GM12891 (cell line): ENCODE results near the gene GABPB1.

ENCODE experiments used
- DNase-seq: peaks from one replicate; pipeline ENCODE4 v3.0.0; 2011; ENCODE audit warnings: low spot score; ENCODE audit not compliant: insufficient read length
- FAIRE-seq: peaks from 2 replicates; lab custom pipeline; 2011; peaks lifted over from hg19 to GRCh38; lab: Jason Lieb, UNC
- PAX5 ChIP-seq: IDR thresholded peaks from 2 replicates; pipeline ENCODE4 v1.6.1; 2011; ENCODE audit warnings: low read length, moderate library complexity, mild to moderate bottlenecking; ENCODE audit not compliant: insufficient read depth, severe bottlenecking
- POLR2A ChIP-seq: IDR thresholded peaks from 2 replicates; pipeline ENCODE4 v1.6.1; 2011; ENCODE audit warnings: low read depth, low read length, control low read depth
- POLR2AphosphoS5 ChIP-seq: IDR thresholded peaks from 2 replicates; pipeline ENCODE4 v1.6.1; 2011; ENCODE audit warnings: low read depth, low read length, control low read depth
- POU2F2 ChIP-seq: IDR thresholded peaks from 2 replicates; pipeline ENCODE4 v1.6.1; 2011; ENCODE audit warnings: low read depth, mild to moderate bottlenecking, control low read depth, low read length, moderate library complexity
- SPI1 ChIP-seq: IDR thresholded peaks from 2 replicates; pipeline ENCODE4 v1.6.1; 2011; ENCODE audit warnings: low read depth, low read length, control low read depth
- TAF1 ChIP-seq: IDR thresholded peaks from 2 replicates; pipeline ENCODE4 v1.6.1; 2011; ENCODE audit warnings: low read depth, low read length, control low read depth

The GABPB1 gene

DNA sequence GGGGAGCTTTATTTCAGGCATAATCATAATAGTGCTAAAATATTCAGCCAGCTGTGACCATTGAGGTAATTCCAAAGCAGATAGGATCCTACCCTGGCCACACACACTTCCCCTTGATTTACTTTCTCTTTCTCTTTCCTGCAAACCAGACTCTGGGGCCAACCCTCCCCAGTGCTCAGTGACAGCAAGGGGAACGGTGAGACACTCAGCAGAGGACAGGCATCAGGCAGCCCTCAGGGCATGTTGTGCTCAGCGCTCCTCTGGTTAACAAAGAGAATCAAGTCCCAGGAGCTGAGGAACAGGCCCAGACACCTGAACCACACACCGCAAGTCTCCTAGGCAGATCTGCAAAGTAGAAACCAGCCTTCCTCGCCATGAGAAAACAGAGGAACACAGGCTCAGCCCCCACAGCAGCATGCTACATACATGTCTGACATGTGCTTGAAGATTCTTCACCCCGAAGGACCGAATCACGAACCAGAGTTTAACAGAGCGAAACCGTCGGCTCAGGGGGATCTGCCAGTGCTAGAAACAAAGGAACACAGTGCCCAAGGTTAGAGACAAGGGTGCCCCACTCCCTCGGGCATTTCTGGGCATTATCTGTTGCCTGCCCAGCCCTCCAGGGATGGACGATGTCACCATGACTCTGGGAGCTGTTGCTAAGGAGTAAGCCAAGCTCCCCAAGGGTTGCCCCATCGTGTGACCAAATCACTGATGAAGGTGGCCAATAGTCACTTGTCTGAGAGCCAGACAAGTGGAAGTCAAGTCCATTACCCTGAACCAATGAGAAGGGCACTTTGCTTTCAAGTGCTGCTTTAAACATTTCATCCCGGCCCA lies 107.0 kb downstream of the GABPB1 start:
- FAIRE-seq = peak; percentile 89
- DNase-seq = peak; percentile 37
- TF ChIP-seq POLR2A (peak; percentile 45; the same call in 1 of the 2 replicates), POU2F2 (no peak), TAF1 (0 out of 2 replicates have a peak, but pooled peaks have one; percentile 24), SPI1 (peak; percentile 71), PAX5 (no peak), POLR2AphosphoS5 (no peak)

DNA sequence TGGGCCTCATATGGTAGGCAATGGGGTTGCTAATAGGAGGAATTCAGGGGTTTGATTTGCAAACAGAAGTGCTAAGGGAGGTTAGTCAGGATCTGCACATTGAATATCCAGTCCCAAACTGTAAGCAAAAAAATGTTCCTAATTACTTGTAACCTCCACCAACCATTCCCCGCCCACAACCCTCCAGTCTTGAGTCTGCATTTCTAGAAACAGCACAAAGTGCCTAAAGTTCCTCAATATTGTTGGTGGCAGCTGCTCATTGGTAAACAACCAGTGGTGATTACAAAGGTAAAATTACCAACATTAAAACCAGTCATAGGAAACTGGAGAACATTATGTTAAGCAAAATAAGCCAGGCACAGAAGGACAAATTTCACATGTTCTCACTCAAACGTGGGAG lies 108.4 kb downstream of the GABPB1 start:
- TF ChIP-seq POU2F2 (no peak), TAF1 (no peak), POLR2AphosphoS5 (no peak), PAX5 (no peak), POLR2A (no peak), SPI1 (no peak)
- no peak for FAIRE-seq
- DNase-seq = no peak

DNA sequence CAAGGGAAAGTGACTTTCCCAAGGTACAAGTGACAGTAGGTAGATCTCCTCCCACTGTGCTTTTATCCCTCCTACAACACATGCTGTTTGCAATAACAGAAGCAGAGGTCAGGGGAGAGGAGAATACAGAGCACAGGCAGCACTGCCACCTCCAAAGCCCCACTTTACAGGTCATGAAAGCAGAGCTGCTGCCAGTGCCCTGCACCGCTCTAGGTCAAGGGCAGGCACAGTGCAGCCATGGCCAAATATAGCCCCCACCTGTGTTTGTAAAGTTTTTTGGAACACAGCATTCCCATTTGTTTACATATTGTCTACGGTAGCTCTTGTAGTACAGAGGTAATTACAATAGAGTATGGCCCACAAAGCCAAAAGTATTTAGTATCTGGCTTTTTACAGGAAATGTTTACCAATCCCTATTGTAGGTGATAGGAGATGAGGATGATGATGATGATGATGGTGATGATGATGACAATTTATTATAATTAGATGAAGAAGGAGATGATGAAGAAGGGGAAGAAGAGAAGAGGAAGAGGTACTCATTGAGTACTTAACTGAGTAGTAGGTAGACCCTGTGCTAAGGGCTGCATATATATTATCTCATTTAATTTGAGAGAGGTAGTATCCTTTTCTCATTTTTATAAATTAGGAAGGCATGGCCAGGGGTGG lies 109.9 kb downstream of the GABPB1 start:
- no peak for DNase-seq
- TF ChIP-seq PAX5 = no peak
- TF ChIP-seq POLR2A = no peak
- TF ChIP-seq SPI1 = no peak
- TF ChIP-seq POU2F2 = no peak
- TF ChIP-seq TAF1 = no peak
- no peak for TF ChIP-seq POLR2AphosphoS5
- FAIRE-seq = no peak

DNA sequence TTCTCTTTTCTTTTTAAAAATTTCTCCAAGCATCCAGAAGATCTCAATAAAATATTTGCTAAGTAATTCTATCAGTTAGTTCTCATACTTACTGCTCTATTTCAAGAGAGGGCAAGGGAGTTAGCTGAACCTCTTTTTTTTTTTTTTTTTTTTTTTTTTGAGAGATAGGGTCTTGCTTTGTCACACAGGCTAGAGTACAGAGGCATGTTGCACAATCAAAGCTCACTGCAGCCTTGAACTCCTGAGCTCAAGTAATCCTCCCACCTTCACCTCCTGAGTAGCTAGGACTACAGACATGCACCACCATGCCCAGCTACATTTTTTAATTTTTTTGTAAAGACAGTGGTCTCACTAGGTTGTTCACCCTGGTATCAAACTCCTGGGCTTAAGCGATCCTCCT lies 110.8 kb downstream of the GABPB1 start:
- TF ChIP-seq PAX5 = no peak
- DNase-seq (no peak), FAIRE-seq (no peak)

DNA sequence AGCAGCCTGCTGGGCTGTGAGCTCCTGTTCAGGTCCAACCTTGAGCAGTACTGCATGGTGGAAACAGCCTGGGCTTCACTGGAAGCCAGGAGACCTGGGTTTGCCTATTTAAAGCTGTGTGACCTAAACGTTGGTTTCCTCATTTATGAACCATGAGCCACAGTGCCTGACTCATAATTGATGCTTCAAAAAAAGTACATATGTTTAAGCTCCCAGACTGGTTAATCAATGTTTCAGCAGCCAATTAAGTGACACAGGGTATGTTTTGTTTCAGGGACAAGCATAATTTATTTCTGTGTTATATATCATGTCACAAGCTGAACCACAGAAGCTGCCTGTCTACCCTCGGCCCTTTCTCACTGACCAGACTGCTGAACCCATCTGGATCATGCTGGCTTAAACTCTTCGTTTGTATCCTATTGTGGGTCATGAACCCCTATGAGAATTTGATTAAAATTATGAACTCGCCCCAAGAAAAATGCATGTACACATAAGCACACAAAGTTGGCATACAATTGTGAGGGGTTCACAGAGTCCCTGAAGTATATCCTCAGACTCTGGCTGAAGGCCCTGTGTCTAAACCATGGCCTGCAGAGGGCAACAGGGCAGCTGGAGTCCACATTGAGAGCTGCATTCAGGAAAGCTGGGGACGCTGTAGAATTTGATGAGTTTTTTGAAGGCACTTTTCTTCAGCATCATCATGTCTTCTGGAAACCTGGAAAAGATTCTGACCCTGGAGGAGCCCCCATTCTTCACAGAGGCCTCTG lies 113.1 kb downstream of the GABPB1 start:
- TF ChIP-seq SPI1 (no peak), POU2F2 (no peak), PAX5 (no peak), POLR2AphosphoS5 (no peak), POLR2A (no peak), TAF1 (no peak)
- no peak for DNase-seq
- no peak for FAIRE-seq

DNA sequence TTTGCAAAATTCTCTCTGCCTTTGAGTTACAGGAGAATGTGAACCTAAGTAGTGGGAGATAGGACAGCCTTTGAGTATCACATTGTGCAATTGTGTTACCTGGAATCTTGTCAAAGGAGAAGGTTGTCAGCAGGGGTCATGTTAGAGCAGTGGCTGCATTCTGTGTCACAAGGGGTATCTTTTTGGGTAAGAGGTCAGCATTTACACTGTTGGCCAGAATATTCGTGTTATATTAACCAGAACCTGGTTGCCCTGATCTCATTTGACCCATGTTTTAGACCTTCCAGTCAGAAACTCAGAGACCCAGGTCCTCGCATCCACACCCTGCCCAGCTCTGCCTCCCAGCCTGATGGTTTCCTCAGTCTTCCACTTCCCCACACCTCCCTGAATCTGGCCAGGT lies 116.7 kb downstream of the GABPB1 start:
- FAIRE-seq = no peak
- TF ChIP-seq PAX5 (no peak), POU2F2 (no peak), SPI1 (no peak), TAF1 (no peak), POLR2A (no peak), POLR2AphosphoS5 (no peak)
- no peak for DNase-seq

DNA sequence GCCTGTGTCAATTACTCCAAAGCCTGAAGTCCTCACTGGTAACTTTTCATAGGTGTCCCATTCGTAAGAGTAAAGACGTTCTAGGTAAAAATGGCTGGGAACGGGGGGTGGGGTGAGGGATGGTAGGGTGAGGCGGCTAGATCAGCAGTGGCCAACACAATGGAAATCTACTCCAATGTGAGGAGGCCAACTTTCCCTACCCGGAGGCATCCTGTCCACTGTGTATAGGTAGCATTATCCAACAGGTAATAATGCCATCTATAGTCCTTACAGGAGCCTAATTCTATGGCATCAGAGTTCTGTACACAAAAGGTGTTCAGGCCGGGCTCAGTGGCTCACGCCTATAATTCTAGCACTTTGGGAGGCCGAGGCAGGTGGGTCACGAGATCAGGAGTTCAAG lies 118.6 kb downstream of the GABPB1 start:
- TF ChIP-seq POLR2A (no peak), SPI1 (no peak), TAF1 (no peak), POLR2AphosphoS5 (no peak)
- DNase-seq = no peak
- no peak for FAIRE-seq

DNA sequence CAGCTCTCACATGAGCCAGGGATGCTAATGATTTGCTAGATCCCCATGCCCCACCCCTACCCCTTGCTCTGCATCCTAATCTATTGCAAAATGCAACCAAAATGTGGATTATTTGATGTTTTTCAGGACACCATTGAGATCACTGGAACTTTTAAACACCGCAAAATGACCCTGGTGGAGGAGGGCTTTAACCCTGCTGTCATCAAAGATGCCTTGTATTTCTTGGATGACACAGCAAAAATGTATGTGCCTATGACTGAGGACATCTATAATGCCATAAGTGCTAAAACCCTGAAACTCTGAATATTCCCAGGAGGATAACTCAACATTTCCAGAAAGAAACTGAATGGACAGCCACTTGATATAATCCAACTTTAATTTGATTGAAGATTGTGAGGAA lies 119.2 kb downstream of the GABPB1 start:
- FAIRE-seq (no peak), DNase-seq (no peak)
- no peak for TF ChIP-seq TAF1
- no peak for TF ChIP-seq POLR2A
- no peak for TF ChIP-seq PAX5
- TF ChIP-seq POU2F2 = no peak
- no peak for TF ChIP-seq POLR2AphosphoS5
- TF ChIP-seq SPI1 = no peak

DNA sequence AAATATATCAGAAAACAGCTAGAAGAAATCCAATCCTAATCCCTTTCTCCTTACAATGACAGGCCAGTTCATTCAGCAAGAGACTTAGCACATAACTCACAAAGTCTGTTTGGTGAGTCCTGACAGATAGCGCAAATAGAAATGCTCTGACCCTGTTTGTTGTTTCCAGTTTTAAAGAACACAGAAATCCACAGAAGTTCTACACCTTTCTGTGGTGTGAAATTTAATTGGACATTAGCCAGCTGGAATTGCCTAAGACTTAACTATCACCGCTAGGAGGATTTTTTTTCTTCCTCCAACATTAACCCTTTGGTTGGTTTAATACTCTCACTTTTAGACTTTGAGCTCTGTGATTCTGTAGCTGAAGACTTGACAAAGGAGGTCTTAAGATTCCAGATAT lies 120.2 kb downstream of the GABPB1 start:
- FAIRE-seq = no peak
- TF ChIP-seq PAX5 = no peak
- TF ChIP-seq SPI1 = no peak
- no peak for TF ChIP-seq POLR2A
- no peak for TF ChIP-seq TAF1
- no peak for TF ChIP-seq POU2F2
- TF ChIP-seq POLR2AphosphoS5 = no peak
- DNase-seq = no peak
